Gastroesophageal sphincter (tissue), 3 donors: ENCODE results near the gene DNM3.

ENCODE experiments used
- EP300 ChIP-seq: sonication (generic); formaldehyde crosslinking; IDR thresholded peaks from one replicate; pipeline ENCODE4 v1.6.1; 2017; ENCODE audit warnings: antibody characterized with exemption, mild to moderate bottlenecking
- POLR2A ChIP-seq, 2 donors: fragments of 450-650 bp; IDR thresholded peaks; one replicate each; pipeline ENCODE4 v1.6.1; 2017; ENCODE audit warnings: antibody characterized with exemption in 2 of 2, mild to moderate bottlenecking in 2 of 2, moderate library complexity in 1 of 2
- TF ChIP-seq, protein P1 (sequence below), 4 experiments: fragments of 200-600 bp in 2 of 4; fragments of 450-650 bp in 2 of 4; sonication (generic) in 1 of 4; IDR thresholded peaks; one replicate each; pipeline ENCODE4 v1.5.1; 2017 to 2019; ENCODE audit warnings: antibody characterized with exemption in 4 of 4, mild to moderate bottlenecking in 2 of 4, moderate library complexity in 2 of 4

DNA sequence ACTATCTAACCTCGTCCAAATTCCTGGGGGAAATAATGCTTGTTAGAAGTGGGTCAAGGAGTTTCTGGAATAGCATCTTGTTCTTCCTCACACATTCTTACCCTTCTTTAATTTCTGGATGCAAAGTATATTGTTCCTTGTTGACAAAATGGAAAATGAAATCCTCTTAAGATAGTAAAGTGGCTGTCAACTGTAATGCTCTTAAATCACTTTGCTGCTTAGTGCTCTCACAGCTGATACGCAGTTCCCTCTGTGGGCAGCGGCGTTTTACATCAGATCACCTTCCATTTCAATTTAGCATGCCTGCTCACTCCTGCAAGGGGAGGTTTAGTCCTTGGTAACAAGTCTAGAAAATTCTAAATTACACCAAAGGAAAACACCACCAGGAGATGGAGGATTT lies 113.1 kb downstream of the DNM3 start:
- TF ChIP-seq EP300: no peak
- TF ChIP-seq, protein P1, sequence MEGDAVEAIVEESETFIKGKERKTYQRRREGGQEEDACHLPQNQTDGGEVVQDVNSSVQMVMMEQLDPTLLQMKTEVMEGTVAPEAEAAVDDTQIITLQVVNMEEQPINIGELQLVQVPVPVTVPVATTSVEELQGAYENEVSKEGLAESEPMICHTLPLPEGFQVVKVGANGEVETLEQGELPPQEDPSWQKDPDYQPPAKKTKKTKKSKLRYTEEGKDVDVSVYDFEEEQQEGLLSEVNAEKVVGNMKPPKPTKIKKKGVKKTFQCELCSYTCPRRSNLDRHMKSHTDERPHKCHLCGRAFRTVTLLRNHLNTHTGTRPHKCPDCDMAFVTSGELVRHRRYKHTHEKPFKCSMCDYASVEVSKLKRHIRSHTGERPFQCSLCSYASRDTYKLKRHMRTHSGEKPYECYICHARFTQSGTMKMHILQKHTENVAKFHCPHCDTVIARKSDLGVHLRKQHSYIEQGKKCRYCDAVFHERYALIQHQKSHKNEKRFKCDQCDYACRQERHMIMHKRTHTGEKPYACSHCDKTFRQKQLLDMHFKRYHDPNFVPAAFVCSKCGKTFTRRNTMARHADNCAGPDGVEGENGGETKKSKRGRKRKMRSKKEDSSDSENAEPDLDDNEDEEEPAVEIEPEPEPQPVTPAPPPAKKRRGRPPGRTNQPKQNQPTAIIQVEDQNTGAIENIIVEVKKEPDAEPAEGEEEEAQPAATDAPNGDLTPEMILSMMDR (IDR thresholded peaks at IDR 0.05): no peak
- TF ChIP-seq POLR2A (IDR thresholded peaks at IDR 0.05): no peak
